GM12878 (cell line): Measurements from ENCODE around the gene MYRF. TPM values are rescaled to one million over a fixed set of nuclear protein-coding genes. Genes with fewer than 3 reads are reported as not detected.

ENCODE experiments used
- ATAC-seq: fragments of 200-7000 bp; cut with Tn5 transposase; 3 replicates; pipeline ENCODE4 v1.9.1; 2020; ENCODE audit warnings: mild to moderate bottlenecking, moderate library complexity
- BruUV-seq: library from RNA; stranded (reverse); fragments of 400-500 nt; replicated peaks from 2 replicates; lab custom pipeline; 2021; lab: Mats Ljungman, UMichigan
- CTCF ChIA-PET: fragments of 300-600 bp; sonication (Branson Sonifier 250); formaldehyde crosslinking; extraction: SDS; loops from one replicate; lab custom pipeline; 2021; ENCODE audit warnings: inconsistent platforms; lab: Yijun Ruan, JAX
- POLR2A ChIA-PET: fragments of 350-600 bp; formaldehyde crosslinking; extraction: SDS; loops from one replicate; lab custom pipeline; 2021; ENCODE audit warnings: inconsistent platforms; lab: Charles Lee
- RAD21 ChIA-PET: fragments of 300-600 bp; sonication (Branson Sonifier 250); formaldehyde crosslinking; loops from one replicate; lab custom pipeline; 2023; ENCODE audit warnings: antibody characterized with exemption; ENCODE audit not compliant: unreplicated experiment; lab: Charles Lee
- SMC1A ChIA-PET: fragments of 300-600 bp; sonication (Branson Sonifier 250); formaldehyde crosslinking; loops from one replicate; lab custom pipeline; 2023; ENCODE audit not compliant: unreplicated experiment, uncharacterized antibody; lab: Charles Lee
- DNase-seq: peaks from one replicate; pipeline ENCODE4 v3.0.0-alpha.2; 2011; ENCODE audit warnings: low read depth, low spot score
- FAIRE-seq: peaks from 3 replicates; lab custom pipeline; 2011; peaks lifted over from hg19 to GRCh38; lab: Jason Lieb, UNC
- H2AFZ ChIP-seq: 2 replicates; pipeline ENCODE4 v1.6.0; 2011; ENCODE audit warnings: low read depth, low read length, control low read depth; ENCODE audit not compliant: control insufficient read depth
- H3K27ac ChIP-seq: 2 replicates; pipeline ENCODE4 v1.5.1; 2011; ENCODE audit warnings: control low read depth; ENCODE audit not compliant: control insufficient read depth, insufficient read depth
- H3K27me3 ChIP-seq, 2 experiments: replicated peaks in 1 of 2; 2 replicates each; pipeline versions ENCODE4 v1.6.0 to v1.6.1; 2011; ENCODE audit warnings: low read length in 1 of 2; ENCODE audit not compliant: control insufficient read depth in 2 of 2, insufficient read depth in 2 of 2
- H3K36me3 ChIP-seq, 2 experiments: 2 replicates each; pipeline ENCODE4 v1.5.1; 2011; ENCODE audit warnings: low read length in 1 of 2; ENCODE audit not compliant: control insufficient read depth in 2 of 2, insufficient read depth in 2 of 2
- H3K4me1 ChIP-seq: 2 replicates; pipeline ENCODE4 v1.6.1; 2011; ENCODE audit warnings: mild to moderate bottlenecking, low read length, moderate library complexity, mixed read lengths; ENCODE audit not compliant: control insufficient read depth, insufficient read depth
- H3K4me2 ChIP-seq: 2 replicates; pipeline ENCODE4 v1.6.0; 2011; ENCODE audit warnings: control low read depth; ENCODE audit not compliant: control insufficient read depth, insufficient read depth
- H3K4me3 ChIP-seq: fragments of 200-600 bp; sonication (generic); 2 replicates; pipeline ENCODE4 v1.5.1; 2016
- H3K79me2 ChIP-seq: 2 replicates; pipeline ENCODE4 v1.6.0; 2011; ENCODE audit warnings: low read length; ENCODE audit not compliant: control insufficient read depth, insufficient read depth
- H3K9ac ChIP-seq: 2 replicates; pipeline ENCODE4 v1.8.0; 2011; ENCODE audit warnings: low read length, control low read depth, mixed read lengths; ENCODE audit not compliant: control insufficient read depth, insufficient read depth
- H3K9me3 ChIP-seq: replicated peaks from 3 replicates; pipeline ENCODE4 v1.5.1; 2011; ENCODE audit warnings: mild to moderate bottlenecking, low read length; ENCODE audit not compliant: control insufficient read depth, insufficient read depth
- H4K20me1 ChIP-seq: 2 replicates; pipeline ENCODE4 v1.6.0; 2011; ENCODE audit not compliant: control insufficient read depth, insufficient read depth
- CHD1 ChIP-seq: IDR thresholded peaks from 2 replicates; pipeline ENCODE4 v1.6.1; 2012; ENCODE audit warnings: low read depth, low read length, improper control_type of control experiment
- CREB1 ChIP-seq: IDR thresholded peaks from 2 replicates; pipeline ENCODE4 v1.6.1; 2012; ENCODE audit warnings: low read depth, mild to moderate bottlenecking, inconsistent platforms
- ETV6 ChIP-seq, 2 experiments: fragments of 450-650 bp in 1 of 2; IDR thresholded peaks in 1 of 2; conservative IDR thresholded peaks in 1 of 2; 2 replicates each; pipeline ENCODE4 v1.6.1; 2014; ENCODE audit warnings: antibody characterized with exemption in 1 of 2, borderline replicate concordance in 1 of 2, low read depth in 1 of 2, mild to moderate bottlenecking in 1 of 2, moderate library complexity in 1 of 2
- IRF3 ChIP-seq: fragments of 450-650 bp; IDR thresholded peaks from 2 replicates; pipeline ENCODE4 v1.6.1; 2014; ENCODE audit warnings: mild to moderate bottlenecking
- KDM1A ChIP-seq: fragments of 200-600 bp; sonication (generic); IDR thresholded peaks from 2 replicates; pipeline ENCODE4 v1.6.1; 2016; ENCODE audit warnings: borderline replicate concordance
- MTA2 ChIP-seq: fragments of 450-650 bp; IDR thresholded peaks from 2 replicates; pipeline ENCODE4 v1.6.1; 2016; ENCODE audit warnings: low read depth, mild to moderate bottlenecking, moderate library complexity
- MYC ChIP-seq: IDR thresholded peaks from 2 replicates; pipeline ENCODE4 v1.6.1; 2011; ENCODE audit warnings: mild to moderate bottlenecking, low read length, moderate library complexity, inconsistent platforms; ENCODE audit not compliant: insufficient read depth, insufficient replicate concordance, insufficient read length, severe bottlenecking
- NRF1 ChIP-seq: conservative IDR thresholded peaks from 2 replicates; pipeline ENCODE4 v1.6.1; 2011; ENCODE audit warnings: mild to moderate bottlenecking, low read depth, low read length, improper control_type of control experiment
- PAX8 ChIP-seq: fragments of 450-650 bp; IDR thresholded peaks from 2 replicates; pipeline ENCODE4 v1.6.1; 2017; ENCODE audit warnings: mild to moderate bottlenecking, moderate library complexity
- POLR2A ChIP-seq: IDR thresholded peaks from 2 replicates; pipeline ENCODE4 v1.6.1; 2011; ENCODE audit warnings: low read depth, mild to moderate bottlenecking, low read length
- POLR2AphosphoS2 ChIP-seq: IDR thresholded peaks from 2 replicates; pipeline ENCODE4 v1.6.1; 2011; ENCODE audit warnings: low read depth, mild to moderate bottlenecking, low read length, improper control_type of control experiment, moderate library complexity
- RUNX3 ChIP-seq: IDR thresholded peaks from 2 replicates; pipeline ENCODE4 v1.6.1; 2012; ENCODE audit warnings: low read length, inconsistent platforms
- SMAD5 ChIP-seq: IDR thresholded peaks from 2 replicates; pipeline ENCODE4 v1.6.1; 2016; ENCODE audit warnings: antibody characterized with exemption, low read depth
- TARDBP ChIP-seq: IDR thresholded peaks from 2 replicates; pipeline ENCODE4 v1.6.1; 2016; ENCODE audit warnings: borderline replicate concordance
- ZNF24 ChIP-seq: fragments of 450-650 bp; IDR thresholded peaks from 2 replicates; pipeline ENCODE4 v1.6.1; 2017; ENCODE audit warnings: antibody characterized with exemption, mild to moderate bottlenecking
- ZNF384 ChIP-seq: IDR thresholded peaks from 2 replicates; pipeline ENCODE4 v1.6.1; 2012; ENCODE audit warnings: low read depth, mild to moderate bottlenecking, low read length, improper control_type of control experiment, borderline replicate concordance
- WGBS: methylation state at CpG from one replicate; pipeline ENCODE4 v1.1.6; 2016; ENCODE audit warnings: low lambda C conversion rate; ENCODE audit not compliant: insufficient replicate concordance, insufficient coverage; ENCODE audit errors: missing lambda C conversion rate; 5-methylcytosine and 5-hydroxymethylcytosine counted together
- in situ Hi-C: fragments of 300-500 bp; cut with MboI; formaldehyde crosslinking; loops from 9 replicates; pipeline ENCODE4 v1.14.3; 2018; ENCODE audit warnings: mixed read lengths
- intact Hi-C: fragments of 100-400 bp; cut with micrococcal nuclease; formaldehyde crosslinking; loops from one replicate; pipeline ENCODE4 v1.14.2; 2022; ENCODE audit not compliant: unreplicated experiment
- polyA plus RNA-seq, 11 experiments: library from polyadenylated mRNA; depleted of rRNA in 4 of 11; unstranded in 6 of 11; stranded (reverse) in 5 of 11; fragments of >200 nt; fragmentation: Nextera tagmentation in 4 of 11; fragmentation: Illumina TruSeq in 1 of 11; extraction: Ambion mirVana in 4 of 11; extraction: Trizol in 1 of 11; gene quantifications; 1 replicate in 1 of 11; 2 replicates in 10 of 11; pipeline versions ENCODE4 v1.2.1 to v1.2.3, GENCODE V29; 2011 to 2016; ENCODE audit warnings: inconsistent platforms in 2 of 11, missing spikeins in 2 of 11, low read depth in 1 of 11
- total RNA-seq, 4 experiments: library from RNA; depleted of rRNA in 3 of 4; stranded (reverse); fragments of >200 nt in 3 of 4; fragmentation: Illumina TruSeq in 1 of 4; extraction: Trizol in 1 of 4; gene quantifications; 2 replicates each; pipeline versions ENCODE4 v1.2.1 to v1.2.3, GENCODE V29; 2013 to 2021

MYRF gene
- total and polyA plus RNA-seq, 10 of the 15 experiments (the other 5 are each of a cell fraction or from before 2014, with no cell fraction given) = 0.27 to 15.6 (median 0.89) TPM

GRCh38 chr11:61731211-61731951, 21.1 kb upstream of the MYRF start:
- no peak overlapping the region for H3K27ac ChIP-seq
- no peaks in the 10 kb centered on the region for H3K9me3 ChIP-seq
- no peak overlapping the region for H2AFZ ChIP-seq
- CTCF ChIA-PET = no interaction called here
- H4K20me1 ChIP-seq = no peaks in the 10 kb centered on the region
- H3K4me3 ChIP-seq = no peak overlapping the region
- intact Hi-C loops = loop anchor here (10.0 kb wide), 1 partner anchor 257 kb away; no protein-coding TSS in a partner anchor
- RAD21 ChIA-PET = interaction anchor here (0.8 kb wide), 1 partner anchor 66 kb away, joined by 3 read pairs; no protein-coding TSS in a partner anchor
- H3K79me2 ChIP-seq = no peaks in the 10 kb centered on the region
- H3K36me3 ChIP-seq = no peaks in the 10 kb centered on the region
- POLR2A ChIA-PET = no interaction called here
- H3K27me3 ChIP-seq = no peaks in the 10 kb centered on the region; a peak in 1 of 4 replicates
- no peak for FAIRE-seq
- TF ChIP-seq POLR2A = no peak
- no peak for TF ChIP-seq MYC
- TF ChIP-seq NRF1 = no peak
- TF ChIP-seq ZNF24 = no peak
- TF ChIP-seq IRF3 = no peak
- no peak for TF ChIP-seq CREB1
- no peak for TF ChIP-seq MTA2
- no peak for TF ChIP-seq CHD1
- TF ChIP-seq PAX8 = no peak
- no peak for TF ChIP-seq RUNX3
- no peak for TF ChIP-seq POLR2AphosphoS2
- no peak for TF ChIP-seq ZNF384
- TF ChIP-seq TARDBP = no peak
- TF ChIP-seq KDM1A = no peak
- no peak for TF ChIP-seq SMAD5
- TF ChIP-seq ETV6 (conservative IDR thresholded peaks at IDR 0.05 in 1 of 2, IDR thresholded peaks at IDR 0.05 in 1 of 2; ENCODE audit: borderline replicate concordance in 1 of 2, low read depth in 1 of 2) = no peak
- TF ChIP-seq, all 136 proteins: peak for 0
- H3K4me1 ChIP-seq = no peaks in the 10 kb centered on the region
- ATAC-seq (no peak), DNase-seq (no peak)
- SMC1A ChIA-PET = no interaction called here
- no peak overlapping the region for H3K4me2 ChIP-seq
- WGBS = 47% methylated on average over 19 of the region's 19 CpGs
- no TSS peak for BruUV-seq
- H3K9ac ChIP-seq = no peak overlapping the region
- in situ Hi-C loops = no loop called here
